A549 (cell line): ENCODE data around the gene NGFR. TPM values are rescaled to one million over a fixed set of nuclear protein-coding genes. Genes with fewer than 3 reads are reported as not detected.

Experiments
- ATAC-seq, 2 experiments: fragments of 200-7000 bp in 1 of 2; fragments of >200 bp in 1 of 2; cut with Nextera tagmentation in 1 of 2; cut with Tn5 transposase in 1 of 2; 3 replicates each; pipeline versions ENCODE4 v1.8.0 to v1.9.1; 2018 to 2020; ENCODE audit warnings: mild to moderate bottlenecking in 1 of 2, moderate library complexity in 1 of 2
- CTCF ChIA-PET: fragments of 300-600 bp; sonication (Branson Sonifier 250); formaldehyde crosslinking; extraction: SDS; loops from one replicate; lab custom pipeline; 2021; ENCODE audit warnings: antibody characterized with exemption, inconsistent platforms; lab: Yijun Ruan, JAX
- POLR2A ChIA-PET: fragments of 350-600 bp; formaldehyde crosslinking; extraction: SDS; loops from one replicate; lab custom pipeline; 2021; ENCODE audit warnings: antibody characterized with exemption, inconsistent platforms; lab: Yijun Ruan, JAX
- DNase-seq, 2 experiments: peaks; one replicate each; pipeline versions ENCODE4 v3.0.0 to v3.0.0-alpha.2; 2011 to 2016; ENCODE audit warnings: low read depth in 1 of 2, low spot score in 1 of 2
- FAIRE-seq: peaks from 2 replicates; lab custom pipeline; 2011; peaks lifted over from hg19 to GRCh38; lab: Jason Lieb, UNC
- H3K27ac ChIP-seq, 2 experiments: fragments of >200 bp; sonication (Bioruptor Twin); formaldehyde crosslinking; 3 replicates each; pipeline ENCODE4 v1.5.1; 2016 to 2017
- H3K4me1 ChIP-seq: fragments of >200 bp; sonication (Bioruptor Twin); formaldehyde crosslinking; 3 replicates; pipeline ENCODE4 v1.6.1; 2016
- H3K4me2 ChIP-seq: fragments of >200 bp; sonication (Bioruptor Twin); formaldehyde crosslinking; 3 replicates; pipeline ENCODE4 v1.6.1; 2016
- H3K4me3 ChIP-seq: fragments of >200 bp; sonication (Bioruptor Twin); formaldehyde crosslinking; 3 replicates; pipeline ENCODE4 v1.5.1; 2016
- H3K9me3 ChIP-seq: fragments of >200 bp; sonication (Bioruptor Twin); formaldehyde crosslinking; 3 replicates; pipeline ENCODE4 v1.6.1; 2016
- CBX8 ChIP-seq: fragments of 200-600 bp; sonication (generic); IDR thresholded peaks from 2 replicates; pipeline ENCODE4 v1.6.1; 2016
- CEBPB ChIP-seq, 2 experiments: fragments of >200 bp in 1 of 2; sonication (Bioruptor Twin) in 1 of 2; formaldehyde crosslinking in 1 of 2; IDR thresholded peaks; 2 replicates each; pipeline ENCODE4 v1.6.1; 2012 to 2016
- CHD2 ChIP-seq: fragments of 150-350 bp; IDR thresholded peaks from 2 replicates; pipeline ENCODE4 v1.6.1; 2014; ENCODE audit warnings: low read length; ENCODE audit not compliant: partially characterized antibody
- EHMT2 ChIP-seq: fragments of 200-600 bp; sonication (generic); IDR thresholded peaks from 2 replicates; pipeline ENCODE4 v1.6.1; 2016; ENCODE audit warnings: antibody characterized with exemption, low read depth, mild to moderate bottlenecking, moderate library complexity
- EP300 ChIP-seq, 2 experiments: fragments of >200 bp; sonication (Bioruptor Twin); formaldehyde crosslinking; IDR thresholded peaks; 2 replicates in 1 of 2; 3 replicates in 1 of 2; pipeline ENCODE4 v1.6.1; 2016 to 2017
- FOSB ChIP-seq: fragments of 250-450 bp; sonication (Bioruptor Pico); IDR thresholded peaks from 2 replicates; pipeline ENCODE4 v1.5.0; 2020; ENCODE audit warnings: mild to moderate bottlenecking, moderate library complexity
- HEYL ChIP-seq: fragments of 250-450 bp; sonication (Bioruptor Pico); IDR thresholded peaks from 2 replicates; pipeline ENCODE4 v1.8.0; 2021; ENCODE audit warnings: mild to moderate bottlenecking, moderate library complexity
- HOXA7 ChIP-seq: fragments of 250-450 bp; sonication (Bioruptor Pico); IDR thresholded peaks from 2 replicates; pipeline ENCODE4 v1.5.0; 2020; ENCODE audit warnings: mild to moderate bottlenecking, moderate library complexity
- HOXB5 ChIP-seq: fragments of 250-450 bp; sonication (Bioruptor Pico); IDR thresholded peaks from 2 replicates; pipeline ENCODE4 v1.5.0; 2020; ENCODE audit warnings: mild to moderate bottlenecking, moderate library complexity
- JUN ChIP-seq, 2 experiments: fragments of >200 bp; sonication (Bioruptor Twin); formaldehyde crosslinking; IDR thresholded peaks; 2 replicates in 1 of 2; 3 replicates in 1 of 2; pipeline ENCODE4 v1.6.1; 2016 to 2017
- MAZ ChIP-seq: fragments of 150-350 bp; IDR thresholded peaks from 2 replicates; pipeline ENCODE4 v1.6.1; 2014; ENCODE audit warnings: antibody characterized with exemption, low read depth, low read length, borderline replicate concordance
- MYC ChIP-seq: IDR thresholded peaks from 2 replicates; pipeline ENCODE4 v1.6.1; 2012; ENCODE audit warnings: mild to moderate bottlenecking, inconsistent platforms, low read length, improper control_type of control experiment, borderline replicate concordance
- NR3C1 ChIP-seq: fragments of >200 bp; sonication (Bioruptor Twin); formaldehyde crosslinking; IDR thresholded peaks from 3 replicates; pipeline ENCODE4 v1.6.1; 2017
- PHF8 ChIP-seq: fragments of 200-600 bp; sonication (generic); IDR thresholded peaks from 2 replicates; pipeline ENCODE4 v1.6.1; 2016; ENCODE audit warnings: low read depth, mild to moderate bottlenecking, antibody characterized with exemption, moderate library complexity, borderline replicate concordance
- POLR2AphosphoS2 ChIP-seq: conservative IDR thresholded peaks from 2 replicates; pipeline ENCODE4 v1.6.1; 2012; ENCODE audit warnings: low read length, improper control_type of control experiment, inconsistent platforms
- RAD21 ChIP-seq, 2 experiments: fragments of >200 bp in 1 of 2; sonication (Bioruptor Twin) in 1 of 2; formaldehyde crosslinking in 1 of 2; IDR thresholded peaks in 1 of 2; conservative IDR thresholded peaks in 1 of 2; 2 replicates in 1 of 2; 3 replicates in 1 of 2; pipeline ENCODE4 v1.6.1; 2012 to 2018; ENCODE audit warnings: inconsistent platforms in 1 of 2
- TFCP2L1 ChIP-seq: fragments of 250-450 bp; sonication (Bioruptor Pico); IDR thresholded peaks from 2 replicates; pipeline ENCODE4 v1.5.0; 2021; ENCODE audit warnings: mild to moderate bottlenecking
- ZFP36 ChIP-seq: fragments of 450-650 bp; IDR thresholded peaks from 2 replicates; pipeline ENCODE4 v1.6.1; 2014; ENCODE audit warnings: borderline replicate concordance; ENCODE audit not compliant: partially characterized antibody
- WGBS: methylation state at CpG from one replicate; pipeline ENCODE4 v1.1.6; 2017; ENCODE audit errors: missing lambda C conversion rate; 5-methylcytosine and 5-hydroxymethylcytosine counted together
- polyA plus RNA-seq, 4 experiments: library from polyadenylated mRNA; depleted of rRNA in 3 of 4; stranded (reverse); fragments of >200 nt; fragmentation: RNase III in 1 of 4; extraction: RNeasy Plus Mini Kit Qiagen cat#74134 plus additional on column Dnase treatment in 1 of 4; gene quantifications; 2 replicates in 3 of 4; 3 replicates in 1 of 4; pipeline ENCODE4 v1.2.3, GENCODE V29; 2011 to 2017
- TF ChIP-seq, protein P1 (sequence below): IDR thresholded peaks from 2 replicates; pipeline ENCODE4 v1.6.1; 2012; ENCODE audit warnings: low read depth, borderline replicate concordance
- TF ChIP-seq, protein P2 (sequence below): fragments of 200-600 bp; sonication (generic); IDR thresholded peaks from 2 replicates; pipeline ENCODE4 v1.6.1; 2016; ENCODE audit warnings: antibody characterized with exemption, mild to moderate bottlenecking, moderate library complexity
- TF ChIP-seq, protein P3 (sequence below): fragments of 450-650 bp; IDR thresholded peaks from 2 replicates; pipeline ENCODE4 v1.6.1; 2014; ENCODE audit warnings: antibody characterized with exemption
- TF ChIP-seq, protein P4 (sequence below): fragments of 250-450 bp; sonication (Bioruptor Pico); IDR thresholded peaks from 2 replicates; pipeline ENCODE4 v1.5.0; 2021; ENCODE audit warnings: mild to moderate bottlenecking, moderate library complexity, borderline replicate concordance

NGFR gene
- polyA plus RNA-seq, 2 of the 4 experiments (the other 2 are of a cell fraction): 0.13 to 0.18 TPM

DNA sequence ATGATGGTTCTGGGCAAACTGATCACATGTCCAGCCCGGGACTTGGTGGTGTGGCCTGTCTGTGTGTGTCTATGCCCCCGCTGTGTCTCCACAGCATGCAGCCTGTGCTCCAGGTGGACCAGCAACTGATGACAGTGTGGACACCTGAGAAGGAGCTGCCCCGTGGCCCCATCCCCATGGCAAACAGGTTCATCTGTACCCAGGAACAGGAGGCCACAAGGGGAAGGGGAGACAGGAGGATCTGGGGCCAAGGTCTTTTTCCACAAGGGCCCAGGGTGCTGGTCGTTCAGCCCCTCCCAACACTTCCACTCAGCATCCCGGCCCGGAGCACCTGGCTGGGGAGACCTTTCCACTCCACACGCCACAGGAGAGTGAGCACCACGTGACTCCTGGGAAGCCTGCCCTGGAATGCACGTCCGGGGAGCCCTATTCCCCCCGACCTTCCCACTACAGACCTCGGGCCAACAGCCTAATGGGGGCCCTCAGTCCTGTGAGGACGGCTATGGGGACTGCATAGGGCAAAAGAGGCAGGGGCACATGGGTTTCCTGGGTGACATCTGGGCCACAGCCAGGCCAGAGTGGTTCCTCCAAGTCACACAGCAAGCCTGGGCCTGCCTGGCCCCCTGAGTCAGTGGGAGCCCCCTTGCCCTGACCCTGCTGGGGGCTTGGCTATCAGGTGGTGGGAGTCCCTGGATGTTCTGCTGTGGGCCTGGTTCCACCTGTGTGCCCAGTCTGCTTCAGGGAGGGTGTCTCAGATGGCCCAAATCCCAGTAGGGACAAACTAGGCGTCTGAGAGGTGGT is 59.8 kb downstream of the NGFR start:
- H3K4me3 ChIP-seq: no peak overlapping the region
- H3K4me2 ChIP-seq: no peak overlapping the region
- H3K9me3 ChIP-seq: no peaks in the 10 kb centered on the region
- 73% methylated on average over 14 of the region's 14 CpGs for WGBS
- 0 out of 3 replicates have a peak, but pooled peaks cover 3% of the 10 kb centered on the region for H3K4me1 ChIP-seq
- ATAC-seq: no peak
- no peak overlapping the region for H3K27ac ChIP-seq
- FAIRE-seq: no peak
- ChIA-PET CTCF (interaction anchor here (0.8 to 40.8 kb wide), 31 partner anchors 15 to 443 kb away, joined by 3 to 2008 read pairs (median 29); partner anchors contain the start of genes NGFR, NXPH3, PHB1 and SLC35B1), POLR2A (no interaction called here)
- TF ChIP-seq ZFP36: no peak
- no peak for DNase-seq

DNA sequence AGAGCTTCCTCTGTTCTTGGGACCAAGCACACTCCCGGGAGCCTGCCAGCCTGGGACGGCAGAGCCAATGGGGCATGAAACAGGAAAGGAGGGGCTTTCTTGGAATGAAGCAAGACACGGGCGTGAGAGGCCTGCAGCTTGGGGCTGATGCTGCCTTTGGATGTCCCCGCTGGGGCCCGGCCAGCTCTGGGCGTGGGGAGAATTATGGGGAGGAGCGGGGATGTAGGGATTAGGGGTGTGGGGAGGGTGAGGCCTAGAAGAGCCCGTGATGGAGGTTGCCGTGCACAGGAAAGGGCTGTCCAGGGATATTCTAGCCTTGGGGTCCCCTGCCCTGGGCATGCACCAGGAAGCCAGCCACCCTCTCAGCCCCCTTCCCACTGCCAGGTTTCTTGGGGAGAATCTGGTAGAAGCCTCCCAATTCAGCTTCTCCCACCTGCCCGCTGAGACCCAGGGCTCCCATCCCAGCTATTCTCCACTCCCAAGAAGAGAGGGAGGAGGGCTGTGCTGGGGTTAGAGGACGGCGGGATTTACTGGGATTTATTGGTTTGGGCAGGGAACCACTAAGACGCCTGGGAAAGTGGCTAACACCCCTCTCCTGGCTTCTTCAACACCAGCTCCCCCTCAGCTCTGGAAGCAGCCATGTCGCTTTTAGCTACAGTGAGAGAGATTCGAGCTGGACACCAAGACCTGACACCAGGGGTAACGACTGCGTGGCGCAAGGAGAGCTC is 60.6 kb downstream of the NGFR start:
- Histone ChIP-seq H3K4me2 (peak overlapping the region; percentile 56), H3K4me3 (no peak overlapping the region), H3K4me1 (0 out of 3 replicates have a peak, but pooled peaks cover 3% of the 10 kb centered on the region), H3K9me3 (no peaks in the 10 kb centered on the region), H3K27ac (peak overlapping the region; percentile 46 to 64)
- no peak for DNase-seq
- no peak for FAIRE-seq
- POLR2A ChIA-PET: no interaction called here
- TF ChIP-seq JUN (IDR thresholded peaks at IDR 0.05) (no peak), HOXA7 (no peak), FOSB (no peak), TFCP2L1 (CRISPR knock-in tag) (no peak), MYC (no peak)
- ATAC-seq: no peak
- CTCF ChIA-PET: interaction anchor here (0.6 to 40.8 kb wide), 66 partner anchors 15 to 1273 kb away, joined by 3 to 2008 read pairs (median 9); partner anchors contain the start of genes FAM117A, NGFR, NXPH3 and PHB1
- WGBS: 66% methylated on average over 19 of the region's 19 CpGs

DNA sequence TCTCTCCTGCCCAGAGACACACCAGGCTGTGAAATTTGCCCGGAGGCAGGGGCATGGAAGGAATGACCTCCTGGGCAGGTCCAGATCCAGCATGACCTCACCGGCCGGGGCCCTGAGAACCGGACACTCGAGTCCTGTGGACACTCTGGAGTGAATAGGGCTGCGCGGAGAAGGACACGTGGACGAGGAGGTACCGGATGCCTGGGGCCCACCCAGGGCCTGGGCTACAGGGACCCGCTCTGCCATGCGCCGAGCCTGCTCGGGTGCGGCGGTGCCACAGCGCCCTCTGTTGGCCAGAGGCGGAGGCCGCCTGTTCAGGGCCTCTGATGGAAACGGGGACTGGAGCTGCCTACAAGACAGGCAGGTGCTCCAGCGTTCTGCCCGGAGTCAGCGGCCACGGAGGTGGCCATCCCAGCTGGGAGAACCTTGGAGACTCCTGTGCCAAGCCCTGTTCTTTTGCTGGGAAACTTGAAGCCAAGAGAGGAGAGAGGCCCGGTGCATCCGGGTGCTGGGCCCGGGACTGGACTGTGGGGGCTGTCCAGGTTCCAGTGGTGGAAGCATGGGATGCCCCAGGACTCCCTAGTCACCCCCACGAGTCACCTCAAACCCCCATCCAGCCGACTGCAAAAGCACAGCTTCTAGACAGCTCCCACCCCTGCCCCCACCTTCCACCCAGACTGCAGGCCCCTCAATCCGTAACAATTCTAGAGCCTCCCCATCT is 61.3 kb downstream of the NGFR start:
- POLR2A ChIA-PET: no interaction called here
- CTCF ChIA-PET: interaction anchor here (0.6 to 40.8 kb wide), 118 partner anchors 14 to 1272 kb away, joined by 3 to 2008 read pairs (median 5); partner anchors contain the start of genes ATP5MC1, FAM117A, NGFR and NXPH3
- WGBS: 24% methylated on average over 18 of the region's 30 CpGs
- Histone ChIP-seq H3K4me3 (no peak overlapping the region), H3K4me2 (peak overlapping the region; percentile 56), H3K9me3 (no peaks in the 10 kb centered on the region), H3K4me1 (0 out of 3 replicates have a peak, but pooled peaks cover 3% of the 10 kb centered on the region), H3K27ac (peak overlapping the region; percentile 46 to 64)
- DNase-seq: peak; percentile 82 to 94
- ATAC-seq: peak; percentile 89 to 98
- no peak for FAIRE-seq
- TF ChIP-seq, protein P1, sequence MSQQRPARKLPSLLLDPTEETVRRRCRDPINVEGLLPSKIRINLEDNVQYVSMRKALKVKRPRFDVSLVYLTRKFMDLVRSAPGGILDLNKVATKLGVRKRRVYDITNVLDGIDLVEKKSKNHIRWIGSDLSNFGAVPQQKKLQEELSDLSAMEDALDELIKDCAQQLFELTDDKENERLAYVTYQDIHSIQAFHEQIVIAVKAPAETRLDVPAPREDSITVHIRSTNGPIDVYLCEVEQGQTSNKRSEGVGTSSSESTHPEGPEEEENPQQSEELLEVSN: no peak
- TF ChIP-seq EP300 (IDR thresholded peaks at IDR 0.05) (no peak), NR3C1 (no peak), CBX8 (no peak), CHD2 (no peak), PHF8 (no peak), RAD21 (conservative IDR thresholded peaks at IDR 0.05 in 1 of 2, IDR thresholded peaks at IDR 0.05 in 1 of 2) (peak; percentile 97 to 98), MAZ (no peak), EHMT2 (no peak), HOXB5 (CRISPR knock-in tag) (no peak), POLR2AphosphoS2 (no peak), HEYL (no peak), CEBPB (IDR thresholded peaks at IDR 0.05) (no peak), TFCP2L1 (CRISPR knock-in tag) (no peak)
- TF ChIP-seq, protein P2, sequence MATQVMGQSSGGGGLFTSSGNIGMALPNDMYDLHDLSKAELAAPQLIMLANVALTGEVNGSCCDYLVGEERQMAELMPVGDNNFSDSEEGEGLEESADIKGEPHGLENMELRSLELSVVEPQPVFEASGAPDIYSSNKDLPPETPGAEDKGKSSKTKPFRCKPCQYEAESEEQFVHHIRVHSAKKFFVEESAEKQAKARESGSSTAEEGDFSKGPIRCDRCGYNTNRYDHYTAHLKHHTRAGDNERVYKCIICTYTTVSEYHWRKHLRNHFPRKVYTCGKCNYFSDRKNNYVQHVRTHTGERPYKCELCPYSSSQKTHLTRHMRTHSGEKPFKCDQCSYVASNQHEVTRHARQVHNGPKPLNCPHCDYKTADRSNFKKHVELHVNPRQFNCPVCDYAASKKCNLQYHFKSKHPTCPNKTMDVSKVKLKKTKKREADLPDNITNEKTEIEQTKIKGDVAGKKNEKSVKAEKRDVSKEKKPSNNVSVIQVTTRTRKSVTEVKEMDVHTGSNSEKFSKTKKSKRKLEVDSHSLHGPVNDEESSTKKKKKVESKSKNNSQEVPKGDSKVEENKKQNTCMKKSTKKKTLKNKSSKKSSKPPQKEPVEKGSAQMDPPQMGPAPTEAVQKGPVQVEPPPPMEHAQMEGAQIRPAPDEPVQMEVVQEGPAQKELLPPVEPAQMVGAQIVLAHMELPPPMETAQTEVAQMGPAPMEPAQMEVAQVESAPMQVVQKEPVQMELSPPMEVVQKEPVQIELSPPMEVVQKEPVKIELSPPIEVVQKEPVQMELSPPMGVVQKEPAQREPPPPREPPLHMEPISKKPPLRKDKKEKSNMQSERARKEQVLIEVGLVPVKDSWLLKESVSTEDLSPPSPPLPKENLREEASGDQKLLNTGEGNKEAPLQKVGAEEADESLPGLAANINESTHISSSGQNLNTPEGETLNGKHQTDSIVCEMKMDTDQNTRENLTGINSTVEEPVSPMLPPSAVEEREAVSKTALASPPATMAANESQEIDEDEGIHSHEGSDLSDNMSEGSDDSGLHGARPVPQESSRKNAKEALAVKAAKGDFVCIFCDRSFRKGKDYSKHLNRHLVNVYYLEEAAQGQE: no peak
- TF ChIP-seq, protein P3, sequence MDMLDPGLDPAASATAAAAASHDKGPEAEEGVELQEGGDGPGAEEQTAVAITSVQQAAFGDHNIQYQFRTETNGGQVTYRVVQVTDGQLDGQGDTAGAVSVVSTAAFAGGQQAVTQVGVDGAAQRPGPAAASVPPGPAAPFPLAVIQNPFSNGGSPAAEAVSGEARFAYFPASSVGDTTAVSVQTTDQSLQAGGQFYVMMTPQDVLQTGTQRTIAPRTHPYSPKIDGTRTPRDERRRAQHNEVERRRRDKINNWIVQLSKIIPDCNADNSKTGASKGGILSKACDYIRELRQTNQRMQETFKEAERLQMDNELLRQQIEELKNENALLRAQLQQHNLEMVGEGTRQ: peak; percentile 26; the same call in 1 of the 2 replicates
- TF ChIP-seq, protein P4, sequence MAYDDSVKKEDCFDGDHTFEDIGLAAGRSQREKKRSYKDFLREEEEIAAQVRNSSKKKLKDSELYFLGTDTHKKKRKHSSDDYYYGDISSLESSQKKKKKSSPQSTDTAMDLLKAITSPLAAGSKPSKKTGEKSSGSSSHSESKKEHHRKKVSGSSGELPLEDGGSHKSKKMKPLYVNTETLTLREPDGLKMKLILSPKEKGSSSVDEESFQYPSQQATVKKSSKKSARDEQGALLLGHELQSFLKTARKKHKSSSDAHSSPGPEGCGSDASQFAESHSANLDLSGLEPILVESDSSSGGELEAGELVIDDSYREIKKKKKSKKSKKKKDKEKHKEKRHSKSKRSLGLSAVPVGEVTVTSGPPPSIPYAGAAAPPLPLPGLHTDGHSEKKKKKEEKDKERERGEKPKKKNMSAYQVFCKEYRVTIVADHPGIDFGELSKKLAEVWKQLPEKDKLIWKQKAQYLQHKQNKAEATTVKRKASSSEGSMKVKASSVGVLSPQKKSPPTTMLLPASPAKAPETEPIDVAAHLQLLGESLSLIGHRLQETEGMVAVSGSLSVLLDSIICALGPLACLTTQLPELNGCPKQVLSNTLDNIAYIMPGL (CRISPR knock-in tag): no peak
